ENCODE measurements around the gene TLCD3B. TPM values are rescaled to one million over a fixed set of nuclear protein-coding genes. Genes with fewer than 3 reads are reported as not detected.

TLCD3B gene, protein sequence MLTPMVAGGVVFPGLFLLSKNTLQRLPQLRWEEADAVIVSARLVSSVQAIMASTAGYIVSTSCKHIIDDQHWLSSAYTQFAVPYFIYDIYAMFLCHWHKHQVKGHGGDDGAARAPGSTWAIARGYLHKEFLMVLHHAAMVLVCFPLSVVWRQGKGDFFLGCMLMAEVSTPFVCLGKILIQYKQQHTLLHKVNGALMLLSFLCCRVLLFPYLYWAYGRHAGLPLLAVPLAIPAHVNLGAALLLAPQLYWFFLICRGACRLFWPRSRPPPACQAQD
- total RNA-seq (ENCODE audit: insufficient read depth, low replicate concordance): not detected

DNA sequence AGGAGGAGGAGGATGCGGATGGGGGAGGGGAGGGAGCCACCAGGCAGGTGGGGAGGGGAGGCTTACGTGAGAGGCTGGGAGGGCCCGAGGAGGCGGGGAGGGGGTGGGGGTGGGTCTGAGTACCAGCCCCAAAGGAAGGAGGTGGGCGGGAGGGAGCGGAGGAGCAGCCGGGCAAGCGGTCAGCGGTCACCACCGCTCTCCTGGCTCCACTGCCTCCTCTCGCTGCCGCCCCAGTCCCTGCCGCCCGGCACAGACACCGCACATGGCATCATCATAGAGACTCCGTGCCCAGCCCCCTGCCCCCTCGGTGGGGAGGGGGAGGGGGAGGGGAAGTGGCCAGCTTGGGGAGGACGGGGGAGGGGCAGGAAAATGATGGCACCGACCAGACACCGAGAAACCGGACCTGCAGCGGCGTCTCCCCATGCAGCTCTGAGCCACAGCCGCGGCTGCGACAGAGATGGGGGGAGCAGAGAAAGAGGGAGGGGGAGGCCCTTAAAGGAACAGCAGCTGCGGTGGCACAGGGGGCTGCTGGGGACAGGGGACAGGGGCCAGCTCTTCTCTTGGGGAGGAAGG lies at the start of gene TLCD3B:
Gene TLCD3B, minus strand, starts transcription at position 431 of the 573 bp plus-strand sequence. CDS start 744 bp downstream, outside the sequence.
- no peak for DNase-seq (ENCODE audit: low spot score)

DNA sequence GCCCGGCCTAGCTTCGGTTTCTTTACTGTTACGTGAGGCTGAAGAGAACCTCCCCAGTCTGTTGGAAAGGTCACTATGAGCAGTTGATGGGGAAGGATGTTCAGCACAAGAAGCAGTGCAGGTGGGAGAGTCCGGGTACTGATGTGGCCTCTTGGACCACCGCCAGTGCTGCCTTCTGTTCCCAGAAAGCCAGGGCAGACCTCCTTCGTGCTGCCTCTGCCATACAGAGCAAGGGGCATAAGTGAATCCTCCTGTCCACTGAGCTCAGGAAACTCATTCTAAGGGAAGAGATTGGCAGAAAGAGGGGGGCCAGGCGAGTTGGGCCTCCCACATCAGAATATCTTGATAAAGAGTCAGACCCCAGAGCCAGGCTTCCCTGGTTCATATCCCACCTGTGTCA lies 48.4 kb upstream of the TLCD3B start:
- DNase-seq (ENCODE audit: low spot score): no peak

DNA sequence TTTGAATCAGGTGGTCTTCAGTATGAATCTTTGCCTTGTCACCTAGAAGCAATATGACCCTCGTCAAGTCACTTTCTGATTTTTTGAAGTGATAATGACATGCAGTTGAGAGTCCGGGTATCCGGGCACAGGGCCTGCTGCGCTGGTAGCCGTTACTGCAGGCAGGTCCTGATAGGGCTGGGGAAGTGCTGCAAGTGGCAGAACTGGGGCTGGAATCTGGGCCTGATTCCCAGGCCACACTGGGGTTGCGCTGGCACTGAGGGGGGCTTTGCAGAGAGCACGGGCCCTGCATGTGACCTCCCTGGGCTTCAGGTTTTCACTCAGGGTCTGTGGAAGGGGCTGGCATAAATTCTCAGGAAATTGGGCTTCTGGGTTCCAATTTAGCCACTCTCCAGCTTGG lies 47.7 kb upstream of the TLCD3B start:
- DNase-seq (ENCODE audit: low spot score): no peak

DNA sequence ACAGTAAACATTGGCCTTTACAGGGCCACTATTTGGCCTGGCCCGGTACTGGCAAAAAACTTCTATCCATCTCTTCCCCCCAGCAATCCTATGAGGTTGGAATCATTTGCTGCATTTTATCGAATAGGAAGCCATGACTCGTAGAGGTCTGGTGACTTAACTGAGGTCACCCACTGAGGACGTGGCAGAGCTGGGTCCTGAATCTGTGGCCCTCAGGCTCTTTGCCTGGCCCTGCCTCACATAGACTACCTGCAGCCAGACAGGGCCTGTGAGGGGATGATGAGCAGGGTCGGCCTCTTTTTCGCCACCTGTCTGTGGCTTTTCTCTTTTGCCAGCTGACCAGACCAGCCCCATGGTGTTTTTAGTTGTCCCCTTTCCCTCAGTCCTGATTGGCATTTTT lies 46.6 kb upstream of the TLCD3B start:
- DNase-seq (ENCODE audit: low spot score): no peak

DNA sequence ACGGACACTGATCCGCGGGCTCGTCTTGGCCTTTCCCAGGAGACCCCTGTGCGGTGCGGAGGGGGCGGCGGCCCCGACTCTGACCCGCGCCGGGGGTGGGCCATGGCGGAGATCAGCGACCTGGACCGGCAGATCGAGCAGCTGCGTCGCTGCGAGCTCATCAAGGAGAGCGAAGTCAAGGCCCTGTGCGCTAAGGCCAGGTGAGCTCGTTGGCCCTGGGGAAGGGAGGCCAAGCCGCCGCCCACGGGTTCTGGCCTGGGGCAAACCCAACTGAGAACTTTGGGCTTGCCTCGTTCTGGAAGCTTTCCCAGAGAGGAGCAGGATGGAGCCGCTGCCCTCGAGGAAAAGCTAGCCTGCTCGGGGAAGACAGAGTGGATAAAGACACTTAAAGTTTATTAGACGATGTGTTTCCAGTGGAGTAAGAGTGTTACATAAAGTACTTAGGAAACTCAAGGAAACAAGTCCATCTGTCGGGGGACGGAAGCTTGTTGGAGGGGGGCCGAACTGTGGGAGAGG lies 45.3 kb upstream of the TLCD3B start:
- DNase-seq (ENCODE audit: low spot score): no peak

DNA sequence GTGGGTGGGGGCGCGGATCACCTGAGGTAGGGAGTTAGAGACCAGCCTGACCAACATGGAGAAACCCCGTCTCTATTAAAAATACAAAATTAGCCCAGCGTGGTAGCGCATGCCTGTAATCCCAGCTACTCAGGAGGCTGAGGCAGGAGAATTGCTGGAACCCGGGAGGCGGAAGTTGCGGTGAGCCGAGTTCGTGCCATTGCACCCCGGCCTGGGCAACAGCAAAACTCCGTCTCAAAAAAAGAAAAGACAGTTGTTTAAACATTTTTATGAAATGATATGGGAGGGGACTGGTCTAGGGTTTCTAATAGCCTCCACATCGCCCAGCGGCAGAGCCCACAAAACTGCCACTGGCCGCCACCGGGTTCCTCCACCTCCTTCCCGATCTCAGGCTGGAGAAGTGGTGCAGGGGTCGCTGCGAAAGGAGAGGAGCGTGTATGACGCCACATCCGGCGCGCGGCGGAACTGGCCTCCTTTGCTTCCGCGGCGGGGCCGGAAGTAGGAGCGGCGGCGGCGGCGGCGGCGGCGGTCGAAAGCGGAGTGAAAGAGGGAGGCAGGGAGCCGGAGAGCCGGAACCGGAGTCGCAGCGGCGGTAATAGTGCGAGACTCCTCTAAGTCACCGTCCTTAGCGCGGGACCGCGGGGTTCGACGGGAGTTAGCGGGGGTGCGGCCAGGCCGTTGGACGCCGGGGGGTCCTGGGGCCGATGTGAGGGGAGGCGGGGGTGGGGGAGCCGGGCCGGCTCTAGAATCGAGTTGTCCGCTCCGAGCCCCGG lies 44.6 kb upstream of the TLCD3B start, which contains the start of gene PPP4C:
Gene PPP4C, plus strand, starts transcription at position 492 of the 773 bp plus-strand sequence. CDS start 384 bp downstream, outside the sequence.
- DNase-seq (ENCODE audit: low spot score): peak; percentile 92

DNA sequence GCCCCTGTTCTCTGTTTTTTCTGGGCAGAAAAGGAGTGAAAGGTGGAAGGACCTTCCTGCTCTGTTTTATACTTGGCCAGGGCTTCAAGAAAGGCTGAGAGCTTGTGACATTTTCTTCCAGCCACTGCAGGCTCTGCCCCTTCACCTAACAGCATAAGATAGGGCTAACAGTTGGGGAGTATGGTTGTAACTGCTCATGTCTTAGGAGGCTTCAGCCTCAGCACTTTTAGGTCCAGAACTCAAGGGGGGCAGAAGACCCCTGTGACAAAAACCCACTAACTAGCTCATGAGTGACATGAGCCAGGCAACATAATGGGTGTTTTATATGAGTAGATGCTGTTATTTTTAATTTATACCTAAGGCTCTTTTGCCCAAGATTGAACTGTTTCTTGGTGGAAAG lies 39.4 kb upstream of the TLCD3B start:
- no peak for DNase-seq (ENCODE audit: low spot score)

DNA sequence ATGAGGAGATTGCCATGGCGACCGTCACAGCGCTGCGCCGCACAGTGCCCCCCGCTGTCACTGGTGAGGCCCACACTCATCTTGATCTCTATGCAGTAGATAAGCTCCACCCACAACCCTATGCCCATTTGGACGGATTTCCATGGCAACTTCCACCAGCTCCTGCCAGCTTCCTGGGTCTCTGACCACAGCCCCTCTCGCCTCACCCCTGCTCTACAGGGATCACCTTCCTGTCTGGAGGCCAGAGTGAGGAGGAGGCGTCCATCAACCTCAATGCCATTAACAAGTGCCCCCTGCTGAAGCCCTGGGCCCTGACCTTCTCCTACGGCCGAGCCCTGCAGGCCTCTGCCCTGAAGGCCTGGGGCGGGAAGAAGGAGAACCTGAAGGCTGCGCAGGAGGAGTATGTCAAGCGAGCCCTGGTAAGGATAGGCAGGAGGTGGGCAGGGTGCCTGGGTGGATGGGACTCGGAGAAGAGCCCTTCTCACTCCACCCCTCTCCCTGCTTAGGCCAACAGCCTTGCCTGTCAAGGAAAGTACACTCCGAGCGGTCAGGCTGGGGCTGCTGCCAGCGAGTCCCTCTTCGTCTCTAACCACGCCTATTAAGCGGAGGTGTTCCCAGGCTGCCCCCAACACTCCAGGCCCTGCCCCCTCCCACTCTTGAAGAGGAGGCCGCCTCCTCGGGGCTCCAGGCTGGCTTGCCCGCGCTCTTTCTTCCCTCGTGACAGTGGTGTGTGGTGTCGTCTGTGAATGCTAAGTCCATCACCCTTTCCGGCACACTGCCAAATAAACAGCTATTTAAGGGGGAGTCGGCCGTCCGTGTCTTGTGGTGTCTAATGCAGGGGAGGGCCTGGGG lies 38.8 kb upstream of the TLCD3B start:
- no peak for DNase-seq (ENCODE audit: low spot score)

DNA sequence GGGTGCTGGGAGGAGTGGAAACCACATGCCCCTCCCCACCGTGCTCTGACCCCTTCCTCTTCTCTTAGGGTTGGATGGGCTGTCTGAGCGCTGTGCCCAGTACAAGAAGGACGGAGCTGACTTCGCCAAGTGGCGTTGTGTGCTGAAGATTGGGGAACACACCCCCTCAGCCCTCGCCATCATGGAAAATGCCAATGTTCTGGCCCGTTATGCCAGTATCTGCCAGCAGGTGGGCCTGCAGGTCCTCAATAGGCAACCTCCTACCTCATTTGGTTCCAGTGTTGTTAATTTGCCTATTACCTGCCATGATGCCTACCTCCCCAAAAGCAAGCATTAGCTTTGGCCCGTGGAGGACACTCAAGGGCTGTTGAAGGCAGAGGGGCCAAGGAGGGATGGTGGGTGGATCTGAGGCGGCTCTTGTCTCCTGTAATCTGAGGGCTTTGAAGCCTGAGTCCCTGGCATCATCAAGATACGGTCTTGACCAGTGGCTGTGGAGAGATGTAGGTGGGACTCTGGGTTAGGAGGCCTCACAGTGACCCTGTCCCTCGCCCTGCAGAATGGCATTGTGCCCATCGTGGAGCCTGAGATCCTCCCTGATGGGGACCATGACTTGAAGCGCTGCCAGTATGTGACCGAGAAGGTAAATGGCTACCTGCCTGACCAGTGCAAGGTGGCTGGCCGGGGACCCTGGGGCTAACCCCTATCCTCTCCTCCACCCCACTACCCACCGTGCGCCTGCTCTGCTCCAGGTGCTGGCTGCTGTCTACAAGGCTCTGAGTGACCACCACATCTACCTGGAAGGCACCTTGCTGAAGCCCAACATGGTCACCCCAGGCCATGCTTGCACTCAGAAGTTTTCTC lies 37.9 kb upstream of the TLCD3B start:
- no peak for DNase-seq (ENCODE audit: low spot score)

DNA sequence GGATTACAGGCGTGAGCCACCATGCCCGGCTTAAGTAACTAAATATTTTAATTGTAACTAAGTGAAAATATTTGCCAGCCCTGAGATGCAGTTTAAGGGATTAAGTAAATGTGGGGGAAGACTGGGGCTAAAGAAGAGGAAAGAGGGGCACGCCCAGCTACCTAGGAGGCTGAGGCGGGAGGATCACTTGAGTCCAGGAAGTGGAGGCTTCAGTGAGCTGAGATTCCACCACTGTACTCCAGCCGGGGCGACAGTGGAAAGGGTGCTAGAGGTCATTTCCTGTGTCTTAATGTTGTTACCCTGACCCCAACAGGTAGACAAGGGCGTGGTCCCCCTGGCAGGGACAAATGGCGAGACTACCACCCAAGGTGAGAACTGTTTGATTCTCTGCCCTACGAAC lies 37.3 kb upstream of the TLCD3B start:
- DNase-seq (ENCODE audit: low spot score): no peak

DNA sequence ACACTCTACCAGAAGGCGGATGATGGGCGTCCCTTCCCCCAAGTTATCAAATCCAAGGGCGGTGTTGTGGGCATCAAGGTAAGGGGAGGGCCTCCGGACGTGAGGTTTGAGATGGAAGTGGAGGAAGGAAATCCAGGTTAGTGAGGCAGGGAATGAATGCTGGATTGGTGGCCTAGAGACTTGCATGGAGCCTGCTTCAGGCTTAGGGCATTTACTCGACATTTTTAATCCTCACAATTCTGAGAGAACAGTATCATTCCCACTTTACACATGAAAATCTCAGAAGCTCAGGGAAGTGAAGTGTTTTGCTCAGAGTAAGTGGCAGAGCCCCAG lies 36.5 kb upstream of the TLCD3B start:
- no peak for DNase-seq (ENCODE audit: low spot score)

DNA sequence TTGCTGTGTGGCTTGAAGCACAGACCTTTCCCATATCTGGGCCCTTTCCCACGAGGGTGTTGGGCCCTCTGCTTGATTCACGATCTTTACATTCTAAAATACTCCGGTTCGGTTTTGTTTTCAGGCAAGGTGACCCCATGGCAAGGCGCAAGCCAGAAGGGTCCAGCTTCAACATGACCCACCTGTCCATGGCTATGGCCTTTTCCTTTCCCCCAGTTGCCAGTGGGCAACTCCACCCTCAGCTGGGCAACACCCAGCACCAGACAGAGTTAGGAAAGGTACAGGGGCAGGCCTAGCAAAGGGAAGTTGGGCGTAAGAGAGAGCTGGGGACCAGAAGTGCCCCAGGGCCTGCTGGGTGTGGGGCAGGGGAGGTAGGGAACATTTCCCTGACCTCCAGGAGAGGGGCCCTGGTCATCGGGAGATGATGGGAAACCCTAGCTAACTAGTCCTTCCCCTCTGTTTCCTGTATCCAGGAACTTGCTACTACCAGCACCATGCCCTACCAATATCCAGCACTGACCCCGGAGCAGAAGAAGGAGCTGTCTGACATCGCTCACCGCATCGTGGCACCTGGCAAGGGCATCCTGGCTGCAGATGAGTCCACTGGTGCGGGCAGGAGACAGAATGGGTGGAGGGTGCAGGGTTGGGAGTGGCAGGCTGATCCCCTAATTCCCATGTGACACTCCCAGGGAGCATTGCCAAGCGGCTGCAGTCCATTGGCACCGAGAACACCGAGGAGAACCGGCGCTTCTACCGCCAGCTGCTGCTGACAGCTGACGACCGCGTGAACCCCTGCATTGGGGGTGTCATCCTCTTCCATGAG lies 35.9 kb upstream of the TLCD3B start:
- no peak for DNase-seq (ENCODE audit: low spot score)

DNA sequence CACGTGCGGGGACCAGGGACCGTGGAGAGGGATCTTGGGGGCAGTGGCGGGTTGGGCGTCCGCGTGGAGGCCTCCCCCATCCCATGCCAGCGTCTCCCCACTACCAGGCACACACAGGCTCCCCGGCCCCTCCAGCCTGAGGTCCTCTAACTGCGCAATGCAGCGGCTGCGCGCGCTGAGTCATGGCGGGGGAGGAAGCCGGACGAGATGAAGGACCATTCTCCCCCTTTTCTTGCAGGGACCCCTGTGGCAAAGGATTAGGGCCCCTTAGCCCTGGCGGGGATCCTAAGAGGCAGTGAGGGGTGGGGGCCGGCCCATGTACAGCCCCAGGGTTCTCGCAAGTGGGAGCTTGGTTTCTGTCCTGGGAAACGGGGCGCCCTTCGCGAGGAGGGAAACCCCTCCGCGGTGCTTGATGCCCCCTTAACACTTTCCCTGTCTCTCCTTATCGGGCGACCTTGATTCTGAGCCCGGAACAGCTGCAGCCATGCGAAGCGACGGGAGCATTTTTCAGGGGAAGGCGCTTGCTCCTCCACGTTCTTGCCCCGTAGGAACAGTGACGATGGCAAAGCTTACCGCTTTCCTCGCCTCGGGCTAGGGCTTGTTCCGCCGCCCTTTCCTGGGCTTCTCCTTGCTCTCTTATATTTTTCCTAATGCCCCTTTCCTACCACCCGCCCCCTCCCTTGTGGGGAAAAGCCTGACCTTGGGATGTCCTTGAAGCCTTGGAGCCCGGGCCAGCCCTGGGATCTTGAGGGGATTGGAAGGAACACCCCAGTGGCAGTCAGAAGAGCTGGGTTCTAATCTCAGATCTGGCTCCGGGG lies 35.1 kb upstream of the TLCD3B start:
- no peak for DNase-seq (ENCODE audit: low spot score)

DNA sequence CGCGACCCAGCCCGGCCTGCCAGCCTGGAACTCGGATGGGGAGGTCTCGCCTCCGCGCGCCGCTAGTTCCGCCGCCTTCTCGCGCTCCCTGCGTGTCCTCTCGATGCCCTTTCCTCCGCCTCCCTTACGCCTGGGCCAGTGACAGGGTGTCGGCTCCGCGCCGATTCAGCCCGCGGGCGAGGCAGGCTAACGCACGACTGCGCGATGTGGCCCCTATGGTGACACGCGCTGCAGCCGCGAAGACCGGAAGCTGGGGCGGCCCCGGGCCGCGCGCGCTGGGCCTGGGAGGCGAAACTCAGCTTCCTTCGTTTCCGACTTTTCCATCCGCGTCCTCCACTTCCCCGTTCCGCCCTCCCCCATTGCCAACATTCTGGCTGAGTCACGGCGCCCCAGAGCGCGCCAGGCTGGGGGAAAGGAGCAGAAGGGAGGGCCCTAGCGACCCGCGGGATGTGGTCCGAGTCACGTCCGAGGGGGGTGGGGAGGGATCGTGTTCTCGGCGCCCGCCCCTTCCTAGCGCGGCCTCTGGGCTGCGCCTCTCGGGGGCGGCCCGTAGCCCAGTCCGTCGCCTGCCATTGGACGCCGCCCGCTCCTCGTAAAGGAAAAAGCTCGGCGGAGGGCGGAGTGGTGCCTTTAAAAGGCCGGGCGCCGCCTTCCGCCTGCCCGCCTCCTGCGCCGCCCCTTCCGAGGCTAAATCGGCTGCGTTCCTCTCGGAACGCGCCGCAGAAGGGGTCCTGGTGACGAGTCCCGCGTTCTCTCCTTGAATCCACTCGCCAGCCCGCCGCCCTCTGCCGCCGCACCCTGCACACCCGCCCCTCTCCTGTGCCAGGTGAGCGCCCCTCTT lies 34.3 kb upstream of the TLCD3B start, which contains the start of gene ALDOA:
Gene ALDOA, plus strand, starts transcription at position 659 of the 841 bp plus-strand sequence. CDS start 1,138 bp downstream, outside the sequence.
- peak; percentile 99 for DNase-seq (ENCODE audit: low spot score)

DNA sequence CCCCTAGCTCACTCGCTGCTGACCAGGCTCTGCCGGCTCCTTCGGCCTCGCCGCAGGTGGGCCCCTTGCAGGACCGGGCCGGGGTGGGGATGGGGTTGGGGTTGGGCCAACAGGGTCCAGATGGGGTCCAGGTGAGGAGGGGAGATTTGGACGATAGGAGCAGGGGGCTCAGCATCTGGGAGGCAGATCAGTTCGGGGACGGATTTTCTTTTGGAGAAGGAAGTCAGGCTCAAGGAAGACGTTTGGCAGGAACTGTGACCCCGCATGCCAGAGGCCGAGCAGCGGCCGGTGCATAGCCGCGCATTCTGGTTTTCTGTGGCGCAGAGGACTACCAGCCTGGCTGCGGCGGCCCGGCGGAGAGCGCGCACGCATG lies 33.6 kb upstream of the TLCD3B start:
- no peak for DNase-seq (ENCODE audit: low spot score)

DNA sequence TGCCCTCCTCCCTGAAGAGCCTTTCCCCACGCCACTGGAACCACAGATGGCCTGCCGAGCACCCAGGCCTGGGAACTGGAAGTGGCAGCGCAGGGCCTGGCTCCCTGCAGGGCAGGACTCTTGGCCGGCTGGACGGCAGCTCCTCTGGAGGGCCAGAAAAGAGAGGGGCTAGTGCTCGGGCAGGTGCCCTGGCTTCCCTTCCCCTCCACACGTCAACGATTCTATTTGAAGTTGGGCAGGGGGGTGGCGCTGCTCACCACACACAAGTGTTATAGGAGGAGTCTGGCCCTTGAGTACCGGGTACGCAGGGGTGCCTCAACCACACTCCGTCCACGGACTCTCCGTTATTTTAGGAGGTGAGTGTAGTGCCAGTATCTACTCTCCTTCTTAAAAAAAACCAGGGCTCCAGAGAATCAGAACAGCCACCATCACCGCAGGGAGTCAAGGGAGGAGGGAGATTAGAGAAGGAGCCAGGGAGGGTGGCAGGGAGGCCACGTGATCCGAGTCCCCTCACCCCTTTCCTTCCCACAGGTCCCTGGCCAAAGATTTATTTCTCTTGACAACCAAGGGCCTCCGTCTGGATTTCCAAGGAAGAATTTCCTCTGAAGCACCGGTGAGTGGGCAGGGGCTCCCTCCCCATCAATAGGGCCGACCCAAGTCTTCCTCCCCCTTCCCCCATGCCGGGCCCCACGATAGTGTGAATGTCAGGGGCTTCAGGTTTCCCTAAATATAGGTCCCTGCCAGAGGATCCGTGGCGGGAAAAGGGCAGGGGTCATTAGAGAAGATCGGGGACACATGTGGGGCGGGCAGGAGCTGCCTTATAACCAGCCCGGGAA lies 33.0 kb upstream of the TLCD3B start:
- peak; percentile 80 for DNase-seq (ENCODE audit: low spot score)
